HG03196 (cell line): ENCODE measurements around the gene AGMAT.

Source experiments
- ATAC-seq: cut with Tn5 transposase; IDR thresholded peaks from one replicate; pipeline ENCODE4 v1.9.1; 2021; ENCODE audit not compliant: unreplicated experiment

Gene AGMAT, protein sequence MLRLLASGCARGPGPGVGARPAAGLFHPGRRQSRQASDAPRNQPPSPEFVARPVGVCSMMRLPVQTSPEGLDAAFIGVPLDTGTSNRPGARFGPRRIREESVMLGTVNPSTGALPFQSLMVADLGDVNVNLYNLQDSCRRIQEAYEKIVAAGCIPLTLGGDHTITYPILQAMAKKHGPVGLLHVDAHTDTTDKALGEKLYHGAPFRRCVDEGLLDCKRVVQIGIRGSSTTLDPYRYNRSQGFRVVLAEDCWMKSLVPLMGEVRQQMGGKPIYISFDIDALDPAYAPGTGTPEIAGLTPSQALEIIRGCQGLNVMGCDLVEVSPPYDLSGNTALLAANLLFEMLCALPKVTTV

DNA sequence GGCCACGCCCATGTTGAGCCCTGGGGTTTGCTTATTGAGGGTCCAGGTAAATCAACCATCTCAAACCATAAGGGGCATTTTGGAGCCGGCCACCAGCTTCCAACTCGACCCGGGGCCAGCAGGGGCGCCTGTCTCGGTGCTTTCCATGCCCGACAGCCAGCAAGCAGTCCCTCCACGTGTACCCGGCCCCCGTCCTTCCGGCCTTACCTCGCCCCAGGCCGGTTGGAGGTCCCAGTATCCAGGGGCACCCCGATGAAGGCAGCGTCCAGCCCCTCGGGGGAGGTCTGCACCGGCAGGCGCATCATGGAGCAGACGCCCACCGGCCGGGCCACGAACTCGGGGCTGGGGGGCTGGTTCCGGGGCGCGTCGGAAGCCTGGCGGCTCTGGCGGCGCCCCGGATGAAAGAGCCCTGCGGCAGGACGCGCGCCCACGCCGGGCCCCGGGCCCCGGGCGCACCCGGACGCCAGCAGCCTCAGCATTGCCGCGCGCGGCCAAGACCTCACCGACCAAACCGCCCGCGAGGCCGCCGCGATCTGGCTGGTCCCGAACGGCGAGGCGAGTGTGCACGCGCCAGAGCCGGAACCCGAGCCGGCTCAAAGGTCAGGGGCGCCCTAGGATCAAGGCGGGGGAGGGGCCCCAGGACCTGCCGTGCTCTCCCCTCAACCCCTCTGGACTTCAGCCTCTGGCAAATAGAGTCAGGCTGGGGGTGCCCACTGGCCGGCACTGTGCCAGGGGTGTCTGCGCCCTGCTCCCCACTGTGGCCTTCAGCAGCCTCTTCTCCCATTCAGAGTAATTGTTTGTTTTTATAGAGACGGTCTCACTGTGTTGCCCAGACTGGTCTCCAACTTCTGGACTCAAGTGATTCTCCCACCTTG lies at the start of gene AGMAT:
TSS of gene AGMAT (minus strand) at position 563 of the 875 bp plus-strand sequence. CDS start at position 479, 84 bp downstream.
- peak; percentile 39 for ATAC-seq

DNA sequence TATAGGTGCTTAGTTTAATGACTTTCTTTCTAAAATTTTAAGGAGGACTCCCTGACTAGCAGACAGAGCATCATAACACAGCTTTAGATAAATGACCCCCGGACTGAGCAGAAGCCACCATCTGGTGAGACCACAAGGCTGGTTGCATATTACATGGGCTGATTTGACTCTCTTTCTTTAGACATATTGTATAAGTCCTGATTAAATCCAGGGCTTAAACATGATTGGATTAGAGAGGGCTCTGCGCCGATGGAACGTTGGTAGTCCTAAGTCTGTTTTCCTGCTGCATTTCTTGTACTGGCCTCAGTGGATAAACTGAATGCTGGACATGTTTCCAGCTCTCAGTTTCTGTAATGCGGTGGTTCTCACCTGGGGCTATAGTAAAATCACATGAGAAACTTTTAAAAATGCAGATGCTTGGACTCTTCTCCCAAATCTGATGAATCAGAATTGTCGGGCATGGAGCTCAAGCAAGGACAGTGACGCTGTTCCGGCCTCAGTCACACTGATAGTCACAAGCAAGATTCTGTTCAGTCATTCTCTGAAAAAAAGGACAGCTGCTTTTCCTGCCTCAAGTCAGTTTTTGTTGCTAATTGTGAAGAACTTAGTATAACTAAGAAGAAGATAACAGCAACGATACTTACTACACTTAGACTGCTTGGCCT lies 49.0 kb upstream of the AGMAT start:
- ATAC-seq, result no peak

DNA sequence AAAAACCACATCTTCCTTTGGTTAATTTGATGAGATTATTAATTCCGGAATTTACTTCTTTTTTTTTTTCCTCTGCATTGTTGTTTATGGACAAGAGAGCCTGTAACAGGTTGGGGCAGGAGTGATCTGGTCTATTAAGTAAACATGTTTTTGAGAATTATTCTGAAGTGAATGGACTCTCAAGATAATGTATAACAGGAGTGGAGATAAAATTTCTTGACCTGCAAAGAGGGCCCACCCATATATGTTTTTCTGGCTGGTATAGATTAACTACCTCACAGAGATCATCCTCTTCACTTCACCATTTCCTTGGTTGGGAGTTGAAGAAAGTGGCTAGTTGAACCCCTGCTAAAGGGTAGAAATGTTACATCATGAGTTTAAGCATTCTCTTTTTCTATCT lies 43.2 kb upstream of the AGMAT start:
- ATAC-seq, result peak; percentile 29

DNA sequence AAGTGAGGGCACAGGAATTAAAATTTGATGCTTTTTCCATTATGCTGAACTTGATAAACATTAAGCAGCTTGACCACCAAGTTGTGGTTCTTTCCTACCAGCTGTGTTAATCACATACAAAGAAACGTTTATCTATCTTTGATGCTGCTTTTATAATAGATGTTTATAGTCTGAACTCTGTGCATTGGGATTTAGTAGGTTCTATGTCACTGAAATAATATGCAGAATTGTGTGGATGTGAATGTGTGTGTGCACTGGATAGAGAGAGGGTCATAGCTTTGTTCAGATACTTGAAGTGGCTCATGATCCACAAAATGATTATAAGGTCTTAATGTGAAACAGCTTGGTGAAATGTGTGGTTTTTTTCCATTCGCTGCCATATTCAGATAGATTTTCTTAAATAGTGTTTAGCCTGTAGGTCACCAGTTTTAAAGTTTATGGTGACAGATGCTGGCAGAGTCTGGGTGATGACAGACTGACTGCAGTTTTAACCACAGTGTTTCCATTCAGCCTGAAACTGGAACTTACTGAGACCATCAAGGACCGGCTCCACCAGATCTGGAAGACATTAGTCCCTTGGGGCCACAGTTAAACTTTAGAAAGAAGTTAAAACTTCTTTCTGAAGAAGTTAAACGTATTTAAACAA lies 42.6 kb upstream of the AGMAT start:
- ATAC-seq, result peak; percentile 67

DNA sequence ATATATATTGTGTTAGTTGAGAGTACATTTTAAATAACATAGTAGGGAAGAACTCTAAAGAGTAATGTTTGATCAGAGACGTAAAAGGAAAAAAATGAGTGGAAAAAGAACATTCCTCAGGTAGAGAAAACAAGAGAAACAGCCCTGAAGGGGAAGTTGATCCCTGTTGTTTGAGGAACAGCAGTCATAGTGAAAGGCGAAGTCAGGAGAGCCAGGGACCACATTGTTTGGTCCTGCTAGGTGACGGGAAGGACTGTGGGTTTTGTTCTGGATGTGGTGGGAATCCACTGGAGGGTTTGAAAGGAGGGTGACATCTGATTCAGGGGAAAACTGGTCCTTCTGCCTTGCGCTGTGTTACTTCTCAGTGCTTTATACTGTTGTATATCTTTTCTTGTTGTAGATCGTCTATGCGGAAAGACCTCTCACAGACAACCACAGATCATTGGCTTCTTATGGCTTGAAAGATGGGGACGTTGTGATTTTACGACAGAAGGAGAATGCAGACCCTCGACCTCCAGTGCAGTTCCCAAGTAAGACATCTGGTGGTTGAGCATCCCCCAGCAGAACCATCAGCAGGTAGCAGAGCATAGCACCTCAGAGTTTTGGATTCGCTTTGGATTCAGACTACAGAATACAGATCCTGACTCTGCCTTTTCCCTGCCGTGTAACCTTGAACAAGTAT lies 41.6 kb upstream of the AGMAT start:
- ATAC-seq, result no peak

DNA sequence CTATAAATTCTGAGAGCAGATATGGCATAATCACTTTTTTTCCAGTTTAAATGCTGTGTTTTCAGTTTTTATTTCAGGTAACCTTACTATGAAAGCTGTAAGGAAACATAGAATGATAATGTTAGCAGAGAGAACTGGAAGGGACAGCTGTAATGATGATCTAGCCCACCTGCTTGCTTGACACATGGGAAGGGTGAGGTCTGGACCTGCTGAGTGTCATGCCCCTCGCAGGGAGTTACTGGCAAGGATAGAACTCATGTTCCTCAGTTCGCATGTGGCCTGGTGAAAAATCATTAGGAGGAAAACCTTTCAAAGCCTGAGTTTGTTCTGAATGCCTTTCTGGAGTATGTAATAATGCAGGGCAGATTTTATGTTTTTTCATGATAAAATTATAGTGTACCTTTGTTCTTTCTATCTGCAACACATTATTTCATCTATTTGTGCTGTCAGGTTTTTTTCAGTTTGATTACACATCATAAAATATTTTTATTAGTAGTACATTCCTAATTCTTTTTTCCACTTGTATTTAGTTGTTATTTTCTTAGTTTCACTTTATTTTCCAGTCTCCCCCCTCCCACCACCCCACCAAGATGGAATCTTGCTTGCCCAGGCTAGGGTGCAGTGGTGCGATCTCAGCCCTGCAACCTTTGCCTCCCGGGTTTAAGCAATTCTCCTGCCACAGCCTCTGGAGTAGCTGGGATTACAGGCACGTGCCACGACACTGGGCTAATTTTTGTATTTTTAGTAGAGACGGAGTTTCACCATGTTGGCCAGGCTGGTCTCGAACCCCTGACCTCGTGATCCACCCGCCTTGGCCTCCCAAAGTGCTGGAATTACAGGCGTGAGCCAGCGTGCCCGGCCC lies 40.4 kb upstream of the AGMAT start:
- ATAC-seq, result no peak

DNA sequence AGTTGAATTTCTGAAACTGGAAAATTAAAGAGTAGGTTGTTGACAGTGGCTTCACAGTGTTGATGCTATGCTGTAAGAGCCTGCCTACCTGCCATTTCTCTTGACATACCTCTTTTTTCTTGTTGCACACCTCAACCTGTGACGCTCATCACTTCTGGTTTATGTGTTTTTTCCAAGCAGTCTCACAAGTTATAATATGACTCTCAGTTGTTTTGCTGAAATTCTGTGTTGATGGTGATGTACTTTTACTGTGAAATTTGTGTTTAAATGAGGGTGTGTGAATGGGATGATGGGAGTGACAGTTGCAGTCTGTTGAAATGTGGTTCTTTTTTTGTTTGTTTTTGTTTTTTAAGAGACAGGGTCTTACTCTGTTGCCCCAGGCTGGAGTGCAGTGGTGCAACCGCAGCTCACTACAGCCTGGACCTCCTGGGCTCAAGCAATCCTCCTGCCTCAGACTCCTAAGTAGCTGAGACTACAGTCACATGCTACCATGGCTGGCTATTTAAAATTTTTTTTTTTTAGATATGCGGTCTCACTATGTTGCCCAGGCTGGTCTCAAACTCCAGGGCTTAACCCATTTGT lies 39.4 kb upstream of the AGMAT start:
- ATAC-seq, result no peak

DNA sequence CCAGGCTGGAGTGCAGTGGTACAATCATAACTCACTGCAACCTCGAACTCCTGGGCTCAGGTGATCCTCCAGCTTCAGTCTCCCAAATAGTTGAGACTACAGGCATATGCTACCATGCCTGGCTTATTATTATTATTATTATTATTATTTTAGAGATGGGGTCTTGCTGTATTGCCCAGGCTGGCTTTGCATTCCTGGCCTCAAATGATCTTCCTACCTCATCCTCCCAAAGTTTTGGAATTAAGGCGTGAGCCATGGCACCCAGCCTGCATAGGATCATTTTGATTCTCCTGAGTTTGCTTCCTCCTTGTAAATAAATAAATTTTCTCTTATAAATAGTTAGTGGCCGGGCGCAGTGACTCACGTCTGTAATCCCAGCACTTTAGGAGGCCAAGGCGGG lies 38.6 kb upstream of the AGMAT start:
- ATAC-seq, result no peak

DNA sequence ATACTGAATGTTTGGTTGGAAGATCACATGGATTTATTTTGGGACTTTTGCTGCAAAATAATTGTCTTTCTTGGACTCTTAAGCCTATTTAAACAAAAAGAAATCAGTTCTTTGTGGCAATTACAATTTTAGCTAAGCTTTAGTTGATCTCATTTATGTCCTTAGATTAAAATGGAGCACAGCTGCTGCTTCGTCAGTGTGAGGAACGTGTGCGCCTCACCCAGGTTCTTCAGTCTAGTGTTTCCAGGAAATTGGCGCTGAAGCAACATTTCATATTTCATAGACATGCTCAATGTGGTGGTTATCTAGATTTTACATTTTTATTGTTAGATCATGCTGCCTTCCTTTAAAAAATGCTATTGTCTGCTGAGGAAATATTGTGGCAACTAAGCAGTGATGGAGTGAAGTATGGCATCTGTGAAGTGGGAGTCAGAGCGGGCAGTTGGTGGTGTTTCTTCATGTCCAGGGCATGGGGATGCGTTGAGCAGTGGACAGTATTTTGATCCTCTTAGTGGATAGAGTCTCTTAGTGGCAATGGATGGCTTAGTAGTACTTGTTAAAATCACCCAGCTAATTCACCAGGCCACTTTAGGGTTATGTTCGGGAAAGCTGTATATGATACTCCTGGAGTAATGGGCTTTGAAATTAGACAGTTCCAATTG lies 38.0 kb upstream of the AGMAT start:
- no peak for ATAC-seq

DNA sequence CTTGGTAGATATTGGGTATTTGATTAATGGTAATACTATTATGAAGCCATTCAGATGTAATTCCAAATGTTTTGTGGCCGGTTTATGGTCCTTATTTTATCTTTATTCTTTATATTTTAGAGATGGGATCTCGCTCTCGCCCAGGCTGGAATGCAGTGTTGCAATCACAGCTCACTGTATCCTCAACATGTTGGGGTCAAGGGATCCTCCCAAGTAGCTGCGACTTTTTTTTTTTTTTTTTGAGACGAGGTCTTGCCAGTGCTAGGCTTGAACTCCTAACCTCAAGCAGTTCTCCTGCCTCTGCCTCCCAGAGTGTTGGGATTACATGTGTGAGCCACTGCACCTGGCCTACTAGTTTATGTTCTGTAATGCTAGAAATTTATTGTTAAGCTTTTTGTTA lies 37.1 kb upstream of the AGMAT start:
- ATAC-seq, result no peak

DNA sequence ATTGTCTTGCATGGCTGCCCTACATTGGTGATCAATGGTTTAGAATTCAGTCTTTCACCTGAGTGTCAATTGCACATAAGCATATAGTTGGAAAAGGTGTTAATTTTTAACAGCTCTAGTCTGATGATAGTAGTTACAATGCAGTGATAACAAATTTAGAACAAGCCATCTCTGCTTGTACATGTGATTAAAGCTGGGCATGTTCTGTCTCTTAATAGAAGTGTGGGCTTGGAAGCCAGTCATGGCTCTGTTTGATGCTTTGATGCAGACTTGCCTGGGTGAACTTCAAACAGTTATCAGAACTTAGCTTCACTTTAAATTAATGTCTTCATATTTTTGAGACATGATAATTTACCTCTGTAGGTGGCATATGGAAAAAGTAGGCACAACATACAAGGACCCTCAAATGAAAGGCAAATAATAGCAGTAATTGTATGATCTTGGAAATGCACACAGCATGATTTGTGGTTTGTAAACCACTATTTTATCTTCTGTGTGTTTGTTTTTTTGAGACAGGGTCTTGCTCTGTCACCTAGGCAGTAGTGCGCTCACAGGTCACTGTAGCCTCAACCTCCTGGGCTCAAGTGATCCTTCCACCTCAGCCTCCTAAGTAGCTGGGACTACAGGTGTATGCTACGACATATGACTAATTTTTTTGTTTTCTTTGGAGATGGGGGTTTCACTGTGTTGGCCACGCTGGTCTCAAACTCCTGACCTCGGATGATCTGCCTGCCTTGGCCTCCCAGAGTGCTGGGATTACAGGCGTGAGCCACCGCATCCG lies 36.2 kb upstream of the AGMAT start:
- ATAC-seq, result no peak

DNA sequence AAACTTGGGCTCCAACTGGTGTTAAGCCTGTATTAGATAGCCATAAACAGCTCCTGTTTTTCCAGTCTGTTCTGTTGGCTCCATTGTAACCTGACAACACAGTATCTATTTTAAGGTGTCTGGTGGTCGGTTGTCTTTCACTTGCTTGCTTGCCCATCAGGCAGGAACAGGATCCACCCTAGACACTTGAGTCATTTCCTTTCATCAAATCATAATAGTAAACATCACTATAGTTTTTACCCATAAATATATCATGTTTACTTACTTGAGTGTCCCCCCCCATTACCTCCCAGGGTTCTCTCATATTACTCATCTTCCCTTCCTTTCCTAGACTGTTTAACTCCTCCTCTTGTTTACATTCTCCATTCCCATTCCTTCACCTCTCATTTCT lies 35.3 kb upstream of the AGMAT start:
- no peak for ATAC-seq

DNA sequence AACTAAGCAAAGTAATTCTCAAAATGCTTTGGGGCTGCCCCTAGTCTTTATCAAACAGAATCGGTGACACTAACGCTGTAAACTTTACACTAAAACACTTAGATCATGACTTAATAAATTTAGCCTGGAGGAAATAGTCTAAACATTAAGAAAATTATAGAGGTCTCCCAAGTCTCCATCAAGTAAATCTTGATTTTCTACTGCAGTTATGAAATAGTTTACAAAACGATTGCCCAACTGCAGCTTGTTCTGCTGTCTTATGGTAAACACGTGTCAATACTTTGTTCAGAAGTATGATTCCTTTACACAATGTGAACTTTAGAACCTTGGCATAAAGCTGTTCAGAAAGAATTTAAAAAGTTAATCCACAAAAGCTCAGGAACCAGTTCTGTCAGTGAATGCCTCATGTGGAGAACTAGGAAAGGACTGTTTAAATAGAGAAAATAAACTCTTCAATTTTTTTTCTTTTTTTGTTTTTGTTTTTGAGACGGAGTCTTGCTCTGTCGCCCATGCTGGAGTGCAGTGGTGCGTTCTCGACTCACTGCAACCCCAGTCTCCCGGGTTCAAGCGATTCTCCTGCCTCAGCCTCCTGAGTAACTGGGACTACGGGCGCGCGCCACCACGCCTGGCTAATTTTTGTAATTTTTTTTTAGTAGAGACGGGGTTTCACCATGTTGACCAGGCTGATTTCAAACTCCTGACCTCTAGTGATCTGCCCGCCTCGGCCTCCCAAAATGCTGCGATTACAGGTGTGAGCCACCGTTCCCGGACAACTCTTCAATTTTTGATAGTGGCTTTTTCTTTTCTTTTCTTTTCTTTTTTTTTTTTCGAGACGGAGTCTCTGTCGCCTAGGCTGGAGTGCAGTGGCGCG lies 34.0 kb upstream of the AGMAT start:
- no peak for ATAC-seq

DNA sequence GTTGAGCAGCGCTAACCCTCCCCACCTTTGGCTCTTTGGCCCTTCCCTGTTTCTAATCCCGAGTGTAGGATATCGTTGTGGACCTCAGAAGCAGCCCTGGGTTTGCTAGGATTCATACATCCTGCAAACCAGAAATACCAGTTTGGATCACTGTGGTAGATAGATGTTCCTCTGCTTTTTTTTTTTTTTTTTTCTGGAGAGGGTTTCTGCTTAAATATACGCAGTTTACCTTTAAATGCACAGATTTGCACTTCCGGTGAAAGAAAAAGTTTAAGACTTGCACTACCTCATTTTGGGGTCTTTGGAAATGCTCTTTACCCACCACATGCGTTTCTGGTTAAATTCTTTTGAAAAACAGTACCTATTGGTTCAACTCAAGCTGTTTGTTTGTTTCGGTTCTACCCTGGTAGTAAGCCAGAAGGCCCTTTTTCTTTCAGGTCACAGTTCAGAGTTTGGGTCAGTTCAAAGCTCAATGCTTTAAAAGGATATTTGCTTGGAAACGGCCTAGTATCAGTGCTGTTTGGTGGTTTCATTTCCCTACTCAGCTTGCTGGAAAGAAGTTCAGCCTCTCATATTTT lies 33.3 kb upstream of the AGMAT start:
- peak; percentile 32 for ATAC-seq

DNA sequence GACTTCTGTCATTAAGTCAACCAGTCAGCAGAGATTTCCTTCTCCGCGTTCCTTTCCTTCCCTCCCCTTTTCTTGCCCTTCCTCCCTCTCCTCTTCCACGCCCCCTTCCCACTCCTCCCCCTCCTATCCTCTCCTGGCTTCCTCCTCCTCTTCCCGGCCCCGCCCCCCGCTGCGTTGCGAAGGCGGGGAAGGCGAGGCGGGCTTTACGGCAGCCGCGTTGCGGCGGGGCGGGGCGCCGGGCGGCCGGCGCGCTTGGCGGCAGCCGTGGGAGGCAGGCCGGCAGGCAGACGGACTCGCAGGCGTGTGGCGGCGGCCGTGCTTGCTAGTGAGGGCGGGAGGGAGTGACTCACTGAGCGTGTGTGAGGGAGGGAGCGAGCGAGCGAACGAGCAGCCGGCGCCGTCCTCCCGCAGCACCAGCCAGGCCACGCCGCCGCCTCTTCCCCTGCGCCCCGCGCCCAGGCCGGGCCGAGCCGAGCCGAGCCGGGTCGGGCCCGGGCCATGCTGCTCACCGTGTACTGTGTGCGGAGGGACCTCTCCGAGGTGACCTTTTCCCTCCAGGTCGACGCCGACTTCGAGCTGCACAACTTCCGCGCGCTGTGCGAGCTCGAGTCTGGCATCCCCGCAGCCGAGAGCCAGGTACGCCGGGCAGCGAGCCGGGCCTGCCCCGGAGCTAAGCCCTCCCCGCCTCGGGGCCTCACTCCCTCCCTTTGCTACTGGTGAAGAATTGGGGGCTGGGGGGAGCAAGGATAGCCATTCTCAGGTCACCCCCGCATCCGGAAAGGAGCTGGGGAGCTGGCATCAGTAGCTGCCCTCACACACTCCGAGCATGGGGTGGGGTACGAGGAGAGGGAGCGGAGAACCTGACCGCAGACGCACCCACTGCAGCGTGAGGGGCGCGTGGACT lies 32.6 kb upstream of the AGMAT start, which contains the start of gene DDI2:
TSS of gene DDI2 (plus strand) at position 286 of the 904 bp plus-strand sequence. CDS start at position 499, 213 bp downstream.
- peak; percentile 70 for ATAC-seq
